A673 (cell line): ENCODE results near the gene P2RX1.

ENCODE experiments used
- EZH2 ChIP-seq: fragments of 200-600 bp; sonication (generic); IDR thresholded peaks from 2 replicates; pipeline ENCODE4 v1.6.1; 2017; ENCODE audit warnings: borderline replicate concordance, low read depth, mild to moderate bottlenecking, mixed read lengths, antibody characterized with exemption, low read length; ENCODE audit not compliant: poor library complexity, severe bottlenecking
- TF ChIP-seq, protein P1 (sequence below): fragments of 300-800, 200-600 bp; sonication (generic); conservative IDR thresholded peaks from 2 replicates; pipeline ENCODE4 v1.5.1; 2017; ENCODE audit warnings: low read depth, mild to moderate bottlenecking, antibody characterized with exemption, low read length, moderate library complexity, mixed read lengths

DNA sequence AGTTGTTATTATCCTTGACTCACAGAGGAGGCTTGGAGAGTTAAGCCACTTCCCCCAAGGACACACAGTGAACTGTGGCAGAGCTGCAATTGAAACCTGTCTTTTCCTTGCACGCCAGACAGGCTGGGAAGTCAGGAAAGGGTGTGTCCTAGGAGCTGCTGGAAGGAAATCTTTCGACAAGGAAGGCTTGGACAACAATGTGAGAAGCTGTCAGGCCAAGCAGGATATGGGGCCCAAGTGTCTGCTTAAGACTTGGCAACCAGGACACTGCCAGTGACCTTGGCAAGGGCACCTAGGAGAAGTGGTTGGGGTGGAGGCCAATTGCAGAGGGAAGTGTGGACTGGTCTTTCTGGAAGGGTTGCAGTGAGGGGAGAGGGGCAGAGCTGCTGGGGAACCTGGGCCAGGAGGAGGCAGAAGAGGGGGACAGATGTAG is 21.3 kb downstream of the P2RX1 start:
- TF ChIP-seq EZH2 = no peak
- TF ChIP-seq, protein P1, sequence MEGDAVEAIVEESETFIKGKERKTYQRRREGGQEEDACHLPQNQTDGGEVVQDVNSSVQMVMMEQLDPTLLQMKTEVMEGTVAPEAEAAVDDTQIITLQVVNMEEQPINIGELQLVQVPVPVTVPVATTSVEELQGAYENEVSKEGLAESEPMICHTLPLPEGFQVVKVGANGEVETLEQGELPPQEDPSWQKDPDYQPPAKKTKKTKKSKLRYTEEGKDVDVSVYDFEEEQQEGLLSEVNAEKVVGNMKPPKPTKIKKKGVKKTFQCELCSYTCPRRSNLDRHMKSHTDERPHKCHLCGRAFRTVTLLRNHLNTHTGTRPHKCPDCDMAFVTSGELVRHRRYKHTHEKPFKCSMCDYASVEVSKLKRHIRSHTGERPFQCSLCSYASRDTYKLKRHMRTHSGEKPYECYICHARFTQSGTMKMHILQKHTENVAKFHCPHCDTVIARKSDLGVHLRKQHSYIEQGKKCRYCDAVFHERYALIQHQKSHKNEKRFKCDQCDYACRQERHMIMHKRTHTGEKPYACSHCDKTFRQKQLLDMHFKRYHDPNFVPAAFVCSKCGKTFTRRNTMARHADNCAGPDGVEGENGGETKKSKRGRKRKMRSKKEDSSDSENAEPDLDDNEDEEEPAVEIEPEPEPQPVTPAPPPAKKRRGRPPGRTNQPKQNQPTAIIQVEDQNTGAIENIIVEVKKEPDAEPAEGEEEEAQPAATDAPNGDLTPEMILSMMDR = no peak
